Lung (tissue), 12 donors: ENCODE data around the gene GRK3. TPM values are rescaled to one million over a fixed set of nuclear protein-coding genes. Genes with fewer than 3 reads are reported as not detected.

Experiments
- ATAC-seq: fragments of 200-7000 bp; cut with Tn5 transposase; one replicate; pipeline ENCODE4 v1.9.1; 2020; ENCODE audit warnings: moderate number of reproducible peaks; ENCODE audit not compliant: insufficient read depth, low FRiP score
- DNase-seq, 3 donors: peaks; one replicate each; pipeline ENCODE4 v3.0.0-alpha.2; 2013 to 2017
- H3K27ac ChIP-seq, 2 donors: one replicate each; pipeline ENCODE4 v1.5.1; 2013; ENCODE audit warnings: mild to moderate bottlenecking in 2 of 2, moderate library complexity in 2 of 2, control low read depth in 1 of 2, inconsistent platforms in 1 of 2, low read depth in 1 of 2, low read length in 1 of 2
- H3K27me3 ChIP-seq, 3 donors: one replicate each; pipeline ENCODE4 v1.5.1; 2013; ENCODE audit warnings: low read length in 2 of 3; ENCODE audit not compliant: control insufficient read depth in 3 of 3, insufficient read depth in 3 of 3
- H3K36me3 ChIP-seq, 4 donors: one replicate each; pipeline ENCODE4 v1.5.1; 2013; ENCODE audit warnings: low read length in 4 of 4, mild to moderate bottlenecking in 1 of 4, moderate library complexity in 1 of 4; ENCODE audit not compliant: control insufficient read depth in 4 of 4, insufficient read depth in 4 of 4
- H3K4me1 ChIP-seq, 5 donors: one replicate each; pipeline ENCODE4 v1.5.1; 2013; ENCODE audit warnings: low read length in 5 of 5, mild to moderate bottlenecking in 2 of 5, moderate library complexity in 1 of 5; ENCODE audit not compliant: control insufficient read depth in 5 of 5, insufficient read depth in 5 of 5
- H3K4me3 ChIP-seq: one replicate; pipeline ENCODE4 v1.5.1; 2013; ENCODE audit warnings: mild to moderate bottlenecking, control low read depth, moderate library complexity
- H3K9ac ChIP-seq, 2 donors: one replicate each; pipeline ENCODE4 v1.5.1; 2013; ENCODE audit warnings: low read length in 2 of 2, control low read depth in 1 of 2; ENCODE audit not compliant: insufficient read depth in 1 of 2
- H3K9me3 ChIP-seq, 4 donors: one replicate each; pipeline ENCODE4 v1.5.1; 2013; ENCODE audit warnings: low read length in 3 of 4, mild to moderate bottlenecking in 1 of 4, moderate library complexity in 1 of 4; ENCODE audit not compliant: control insufficient read depth in 4 of 4, insufficient read depth in 3 of 4
- CTCF ChIP-seq: IDR thresholded peaks from 2 replicates; pipeline ENCODE4 v1.5.1; 2012; ENCODE audit warnings: mild to moderate bottlenecking; ENCODE audit errors: control extremely low read depth, extremely low read depth
- WGBS, 2 donors: extraction: QIAGEN DNeasy Blood & Tissue Kit; methylation state at CpG; one replicate each; pipeline ENCODE4 v1.1.7; 2013; 5-methylcytosine and 5-hydroxymethylcytosine counted together
- polyA plus RNA-seq, 2 donors: library from polyadenylated mRNA; stranded (reverse); fragments of 200-250 nt; gene quantifications; one replicate each; pipeline ENCODE4 v1.2.1, GENCODE V29; 2013
- total RNA-seq, 2 donors: library from RNA; depleted of rRNA in 1 of 2; stranded (reverse); fragments of >200 nt in 1 of 2; gene quantifications; one replicate each; pipeline ENCODE4 v1.2.1, GENCODE V29; 2014 to 2021
- donor health status: control.
- donor health status: control.
- donor health status: Bipolar disorder and iron deficiency.
- donor health status: healthy.
- donor health status: DM: yes; HTN: yes; CAD: no.

Gene GRK3
- total and polyA plus RNA-seq, 4 donors = 5.0 to 27.3 (median 18.0) TPM

GRCh38 chr22:25757686-25758085 lies 193.2 kb downstream of the GRK3 start:
- peaks cover 0 to 2% (median 0%) of the 10 kb centered on the region in 5 donors for H3K4me1 ChIP-seq
- no peak for DNase-seq
- peaks cover 0 to 2% (median 0%) of the 10 kb centered on the region in 4 donors for H3K9me3 ChIP-seq
- no peak overlapping the region for H3K27ac ChIP-seq
- WGBS, 2 donors = 64 to 85% methylated on average over 3 of the region's 3 CpGs
- TF ChIP-seq CTCF = no peak
- no peak overlapping the region for H3K4me3 ChIP-seq
- H3K27me3 ChIP-seq = no peaks in the 10 kb centered on the region
- H3K9ac ChIP-seq = no peak overlapping the region
- H3K36me3 ChIP-seq = no peaks in the 10 kb centered on the region
- ATAC-seq = no peak

GRCh38 chr22:25758316-25758715 lies 193.8 kb downstream of the GRK3 start:
- Histone ChIP-seq H3K36me3 (no peaks in the 10 kb centered on the region), H3K9me3 (peaks cover 0 to 2% (median 0%) of the 10 kb centered on the region in 4 donors), H3K4me3 (no peak overlapping the region), H3K9ac (no peak overlapping the region), H3K4me1 (peaks cover 0 to 2% (median 0%) of the 10 kb centered on the region in 5 donors), H3K27ac (peak overlapping the region in 1 of 2 donors; percentile 10), H3K27me3 (peaks cover 0 to 3% (median 0%) of the 10 kb centered on the region in 3 donors)
- TF ChIP-seq CTCF = no peak
- WGBS, 2 donors = 95% methylated on average over 8 of the region's 8 CpGs
- no peak for DNase-seq
- no peak for ATAC-seq

GRCh38 chr22:25759825-25760231 lies 195.4 kb downstream of the GRK3 start:
- no peaks in the 10 kb centered on the region for H3K36me3 ChIP-seq
- no peak overlapping the region for H3K9ac ChIP-seq
- peaks cover 0 to 3% (median 0%) of the 10 kb centered on the region in 3 donors for H3K27me3 ChIP-seq
- TF ChIP-seq CTCF = no peak
- ATAC-seq (peak; percentile 60), DNase-seq (peak in 2 of 3 donors; percentile 14 to 52)
- H3K4me3 ChIP-seq = no peak overlapping the region
- peaks cover 0 to 2% (median 0%) of the 10 kb centered on the region in 5 donors for H3K4me1 ChIP-seq
- H3K27ac ChIP-seq = peak overlapping the region in 1 of 2 donors; percentile 26
- WGBS, 2 donors = 21 to 27% methylated on average over 5 of the region's 5 CpGs
- H3K9me3 ChIP-seq = peaks cover 0 to 3% (median 0%) of the 10 kb centered on the region in 4 donors

GRCh38 chr22:25760294-25760693 lies 195.8 kb downstream of the GRK3 start:
- Histone ChIP-seq H3K36me3 (no peaks in the 10 kb centered on the region), H3K4me3 (no peak overlapping the region), H3K4me1 (peaks cover 0 to 2% (median 0%) of the 10 kb centered on the region in 5 donors), H3K27ac (peak overlapping the region in 1 of 2 donors; percentile 26), H3K27me3 (peaks cover 0 to 3% (median 0%) of the 10 kb centered on the region in 3 donors), H3K9me3 (peaks cover 0 to 5% (median 0%) of the 10 kb centered on the region in 4 donors), H3K9ac (no peak overlapping the region)
- no peak for DNase-seq
- WGBS, 2 donors = 61 to 89% methylated on average over 2 of the region's 2 CpGs
- ATAC-seq = no peak
- TF ChIP-seq CTCF = no peak
